HFFc6 (cell line): ENCODE data around the gene WDR74. TPM values are rescaled to one million over a fixed set of nuclear protein-coding genes. Genes with fewer than 3 reads are reported as not detected.

Source experiments
- DNase-seq: peaks from one replicate; pipeline ENCODE4 v3.0.0-alpha.2; 2018
- H3K27ac Mint-ChIP-seq: 2 replicates; pipeline ENCODE4 v1.8.0; 2020; ENCODE audit warnings: mild to moderate bottlenecking, mixed read lengths
- H3K27me3 Mint-ChIP-seq: 2 replicates; pipeline ENCODE4 v1.8.0; 2021; ENCODE audit warnings: mild to moderate bottlenecking, moderate library complexity, mixed read lengths; ENCODE audit not compliant: insufficient read depth
- H3K36me3 Mint-ChIP-seq: 2 replicates; pipeline ENCODE4 v1.8.0; 2021; ENCODE audit warnings: low read depth, mixed read lengths
- H3K4me1 Mint-ChIP-seq: 2 replicates; pipeline ENCODE4 v1.8.0; 2020; ENCODE audit warnings: low read depth, mixed read lengths
- H3K4me3 Mint-ChIP-seq: 2 replicates; pipeline ENCODE4 v1.8.0; 2020; ENCODE audit warnings: mild to moderate bottlenecking, moderate library complexity, mixed read lengths
- H3K9me3 Mint-ChIP-seq: 2 replicates; pipeline ENCODE4 v1.8.0; 2020; ENCODE audit warnings: mild to moderate bottlenecking, mixed read lengths
- total RNA-seq, 6 experiments: library from RNA; stranded (reverse); fragmentation: NEBNext Ultra II Directional; extraction: Animal tissue kit (Norgen Biotek cat#: 25700); gene quantifications; 2 replicates in 1 of 6; 3 replicates in 5 of 6; pipeline ENCODE4 v1.2.3, GENCODE V29; 2021
- TF ChIP-seq, protein P1 (sequence below): fragments of 200-600 bp; sonication (generic); IDR thresholded peaks from 2 replicates; pipeline ENCODE4 v1.5.0; 2021; ENCODE audit warnings: antibody characterized with exemption, mild to moderate bottlenecking

Gene WDR74
- total RNA-seq, 6 experiments from 2014 or later, result 37.4 to 49.2 (median 41.0) TPM

- H3K36me3 Mint-ChIP-seq, result peaks cover 43% of the 10 kb centered on the region
- H3K4me1 Mint-ChIP-seq, result peaks cover 45% of the 10 kb centered on the region
- H3K4me3 Mint-ChIP-seq, result peak overlapping the region; percentile 97
- H3K27ac Mint-ChIP-seq, result peak overlapping the region; percentile 93
- TF ChIP-seq, protein P1, sequence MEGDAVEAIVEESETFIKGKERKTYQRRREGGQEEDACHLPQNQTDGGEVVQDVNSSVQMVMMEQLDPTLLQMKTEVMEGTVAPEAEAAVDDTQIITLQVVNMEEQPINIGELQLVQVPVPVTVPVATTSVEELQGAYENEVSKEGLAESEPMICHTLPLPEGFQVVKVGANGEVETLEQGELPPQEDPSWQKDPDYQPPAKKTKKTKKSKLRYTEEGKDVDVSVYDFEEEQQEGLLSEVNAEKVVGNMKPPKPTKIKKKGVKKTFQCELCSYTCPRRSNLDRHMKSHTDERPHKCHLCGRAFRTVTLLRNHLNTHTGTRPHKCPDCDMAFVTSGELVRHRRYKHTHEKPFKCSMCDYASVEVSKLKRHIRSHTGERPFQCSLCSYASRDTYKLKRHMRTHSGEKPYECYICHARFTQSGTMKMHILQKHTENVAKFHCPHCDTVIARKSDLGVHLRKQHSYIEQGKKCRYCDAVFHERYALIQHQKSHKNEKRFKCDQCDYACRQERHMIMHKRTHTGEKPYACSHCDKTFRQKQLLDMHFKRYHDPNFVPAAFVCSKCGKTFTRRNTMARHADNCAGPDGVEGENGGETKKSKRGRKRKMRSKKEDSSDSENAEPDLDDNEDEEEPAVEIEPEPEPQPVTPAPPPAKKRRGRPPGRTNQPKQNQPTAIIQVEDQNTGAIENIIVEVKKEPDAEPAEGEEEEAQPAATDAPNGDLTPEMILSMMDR, result no peak
- DNase-seq, result no peak
- peaks cover 18% of the 10 kb centered on the region for H3K27me3 Mint-ChIP-seq
- H3K9me3 Mint-ChIP-seq, result peaks cover 10% of the 10 kb centered on the region
Observed at GRCh38 chr11:62856333-62856895, 17.0 kb upstream of the WDR74 start.

- peaks cover 18% of the 10 kb centered on the region for H3K27me3 Mint-ChIP-seq
- peak; percentile 98 for DNase-seq
- H3K9me3 Mint-ChIP-seq, result peaks cover 10% of the 10 kb centered on the region
- peaks cover 46% of the 10 kb centered on the region for H3K4me1 Mint-ChIP-seq
- TF ChIP-seq, protein P1, result no peak
- peak overlapping the region; percentile 93 for H3K27ac Mint-ChIP-seq
- H3K36me3 Mint-ChIP-seq, result peaks cover 43% of the 10 kb centered on the region
- peak overlapping the region; percentile 97 for H3K4me3 Mint-ChIP-seq
Observed at GRCh38 chr11:62855571-62856332, 16.4 kb upstream of the WDR74 start.

DNA sequence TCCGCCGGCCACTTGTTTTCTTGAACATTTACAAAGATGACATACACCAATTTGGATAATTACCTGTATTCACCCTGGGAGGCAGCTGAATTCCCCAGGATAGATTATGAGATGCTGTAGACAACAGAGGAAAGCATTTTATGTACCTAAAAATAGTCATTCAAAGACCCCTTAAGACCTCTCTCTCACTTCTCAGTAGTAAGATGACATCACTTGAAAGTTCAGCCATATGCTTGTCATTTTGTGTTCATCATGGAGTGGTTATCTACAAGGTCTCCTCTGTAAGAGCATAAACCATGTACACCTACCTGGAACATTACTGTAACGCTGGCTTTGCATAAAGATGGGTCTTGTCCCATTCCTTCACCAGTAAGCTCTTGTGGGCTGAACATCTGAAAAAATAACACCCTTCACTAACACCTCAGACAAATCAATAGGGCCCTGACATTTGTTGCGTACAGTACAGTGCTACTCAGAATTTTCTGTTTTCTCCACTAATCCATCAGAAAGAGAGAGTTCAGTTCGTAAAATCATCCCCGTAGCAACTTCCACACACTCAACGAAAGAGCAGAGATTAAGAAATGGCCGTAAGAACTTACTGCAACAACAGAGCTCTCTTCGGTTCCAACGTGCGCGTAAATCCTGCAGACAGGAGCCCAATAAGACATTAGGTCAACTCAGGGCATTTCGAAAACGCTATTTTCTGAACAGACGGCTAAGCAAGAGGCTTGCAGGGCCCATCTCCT is 15.6 kb upstream of the WDR74 start:
- Mint-ChIP-seq H3K36me3 (peaks cover 43% of the 10 kb centered on the region), H3K4me3 (peak overlapping the region; percentile 97), H3K27me3 (peaks cover 18% of the 10 kb centered on the region), H3K27ac (peak overlapping the region; percentile 93), H3K9me3 (peaks cover 10% of the 10 kb centered on the region), H3K4me1 (peaks cover 46% of the 10 kb centered on the region)
- TF ChIP-seq, protein P1, result no peak
- no peak for DNase-seq

DNA sequence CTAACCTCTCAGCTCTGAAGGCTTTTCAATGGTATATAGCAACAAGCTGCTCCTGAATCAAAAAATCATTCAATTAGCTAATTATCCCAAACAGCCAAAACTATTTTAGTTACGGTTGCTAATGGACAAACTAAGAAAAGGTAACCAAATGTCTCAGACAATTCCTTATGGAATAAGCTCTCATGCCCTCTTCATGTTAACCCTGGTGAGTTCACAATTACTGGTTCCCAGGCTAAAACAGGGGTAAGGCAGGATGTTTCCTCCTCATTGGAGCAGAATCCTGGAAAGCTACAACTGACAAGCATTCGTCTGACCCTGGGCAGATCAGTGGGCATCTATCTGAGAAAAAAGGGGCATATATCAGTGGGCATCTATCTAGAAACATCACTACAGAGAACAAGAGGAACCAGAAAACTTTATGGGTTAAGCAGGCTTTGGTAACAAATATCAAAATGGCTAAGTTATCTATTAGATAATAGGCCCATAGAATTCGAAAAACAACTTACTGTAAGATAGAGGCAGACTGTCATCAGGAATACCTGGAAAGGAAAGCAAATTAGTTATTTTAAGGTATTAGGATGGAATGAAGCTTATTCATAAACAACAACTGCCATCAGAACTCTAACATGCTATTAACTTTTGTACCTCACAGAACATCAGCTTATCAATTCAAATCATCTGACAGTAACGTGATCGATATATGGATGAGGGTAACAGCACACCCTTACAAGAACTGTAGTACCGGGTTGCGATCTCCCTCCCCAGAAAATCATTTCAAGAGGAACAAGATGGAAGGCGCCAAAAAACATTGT is 14.8 kb upstream of the WDR74 start:
- DNase-seq, result no peak
- peaks cover 10% of the 10 kb centered on the region for H3K9me3 Mint-ChIP-seq
- H3K36me3 Mint-ChIP-seq, result peaks cover 43% of the 10 kb centered on the region
- H3K4me3 Mint-ChIP-seq, result peak overlapping the region; percentile 97
- peaks cover 18% of the 10 kb centered on the region for H3K27me3 Mint-ChIP-seq
- H3K4me1 Mint-ChIP-seq, result peaks cover 46% of the 10 kb centered on the region
- TF ChIP-seq, protein P1, result no peak
- peak overlapping the region; percentile 93 for H3K27ac Mint-ChIP-seq
